Mesenchymal stem cell (in vitro differentiated cells and primary cell): ENCODE measurements around the gene ASNSD1.

ENCODE experiments used
- DNase-seq: peaks from one replicate; pipeline ENCODE4 v3.0.0-alpha.2; 2013
- H2AFZ ChIP-seq: one replicate; pipeline ENCODE4 v1.6.1; 2013; ENCODE audit warnings: low read depth, mild to moderate bottlenecking, control low read depth, inconsistent platforms, low read length, moderate library complexity
- H2AK5ac ChIP-seq: 2 replicates; pipeline ENCODE4 v1.6.1; 2013; ENCODE audit warnings: low read length, moderate library complexity, mild to moderate bottlenecking, inconsistent platforms; ENCODE audit not compliant: severe bottlenecking
- H2BK120ac ChIP-seq: one replicate; pipeline ENCODE4 v1.6.1; 2013; ENCODE audit warnings: low read depth, mild to moderate bottlenecking, inconsistent platforms, low read length, moderate library complexity
- H2BK12ac ChIP-seq, 2 experiments: one replicate each; pipeline ENCODE4 v1.6.1; 2013; ENCODE audit warnings: inconsistent platforms in 2 of 2, low read length in 2 of 2, mild to moderate bottlenecking in 2 of 2, moderate library complexity in 2 of 2, control low read depth in 1 of 2
- H2BK15ac ChIP-seq: one replicate; pipeline ENCODE4 v1.6.1; 2013; ENCODE audit warnings: mild to moderate bottlenecking, low read depth, inconsistent platforms; ENCODE audit not compliant: poor library complexity, severe bottlenecking
- H2BK5ac ChIP-seq: 2 replicates; pipeline ENCODE4 v1.6.1; 2013; ENCODE audit warnings: low read depth, mild to moderate bottlenecking, low read length, control low read depth, inconsistent platforms; ENCODE audit not compliant: poor library complexity, severe bottlenecking
- H3K14ac ChIP-seq, 2 experiments: one replicate each; pipeline ENCODE4 v1.6.1; 2013; ENCODE audit warnings: inconsistent platforms in 2 of 2, low read length in 2 of 2, control low read depth in 1 of 2, mild to moderate bottlenecking in 1 of 2, moderate library complexity in 1 of 2
- H3K18ac ChIP-seq, 2 experiments: one replicate each; pipeline ENCODE4 v1.6.1; 2013; ENCODE audit warnings: inconsistent platforms in 2 of 2, low read length in 2 of 2, control low read depth in 1 of 2, low read depth in 1 of 2, mild to moderate bottlenecking in 1 of 2
- H3K23ac ChIP-seq, 2 experiments: one replicate each; pipeline ENCODE4 v1.6.1; 2013; ENCODE audit warnings: inconsistent platforms in 2 of 2, low read length in 2 of 2, mild to moderate bottlenecking in 2 of 2, moderate library complexity in 2 of 2, control low read depth in 1 of 2
- H3K27ac ChIP-seq: 2 replicates; pipeline ENCODE4 v1.5.1; 2013; ENCODE audit warnings: mild to moderate bottlenecking, moderate library complexity, low read length, control low read depth, inconsistent platforms; ENCODE audit not compliant: poor library complexity, severe bottlenecking
- H3K27me3 ChIP-seq, 2 experiments: 2 replicates each; pipeline versions ENCODE4 v1.6.1 to v1.7.0; 2013; ENCODE audit warnings: low read length in 2 of 2, mild to moderate bottlenecking in 2 of 2, moderate library complexity in 2 of 2, control low read depth in 1 of 2, inconsistent platforms in 1 of 2; ENCODE audit not compliant: control insufficient read depth in 1 of 2, insufficient read depth in 1 of 2
- H3K36me3 ChIP-seq, 2 experiments: 2 replicates each; pipeline versions ENCODE4 v1.6.1 to v1.7.0; 2013; ENCODE audit warnings: low read length in 2 of 2, control low read depth in 1 of 2, inconsistent platforms in 1 of 2, low read depth in 1 of 2, mild to moderate bottlenecking in 1 of 2; ENCODE audit not compliant: insufficient read depth in 2 of 2, control insufficient read depth in 1 of 2
- H3K4ac ChIP-seq, 2 experiments: one replicate each; pipeline ENCODE4 v1.6.1; 2013; ENCODE audit warnings: inconsistent platforms in 2 of 2, low read length in 2 of 2, mild to moderate bottlenecking in 2 of 2, moderate library complexity in 2 of 2, control low read depth in 1 of 2, low read depth in 1 of 2
- H3K4me1 ChIP-seq: 2 replicates; pipeline ENCODE4 v1.6.1; 2013; ENCODE audit warnings: low read depth, low read length, control low read depth; ENCODE audit not compliant: control insufficient read depth, insufficient read depth
- H3K4me2 ChIP-seq: 2 replicates; pipeline ENCODE4 v1.6.1; 2013; ENCODE audit warnings: low read length, mild to moderate bottlenecking, inconsistent platforms; ENCODE audit not compliant: poor library complexity, severe bottlenecking
- H3K4me3 ChIP-seq, 2 experiments: 2 replicates each; pipeline versions ENCODE4 v1.5.1 to v1.7.0; 2013; ENCODE audit warnings: low read length in 2 of 2, mild to moderate bottlenecking in 2 of 2, control low read depth in 1 of 2, low read depth in 1 of 2; ENCODE audit not compliant: insufficient read depth in 1 of 2
- H3K79me1 ChIP-seq: replicated peaks from 2 replicates; pipeline ENCODE4 v1.6.1; 2013; ENCODE audit warnings: mild to moderate bottlenecking, control low read depth, low read length, inconsistent platforms; ENCODE audit not compliant: poor library complexity, severe bottlenecking
- H3K9ac ChIP-seq: 2 replicates; pipeline ENCODE4 v1.7.0; 2013; ENCODE audit warnings: mild to moderate bottlenecking, low read length, moderate library complexity
- H3K9me3 ChIP-seq: 2 replicates; pipeline ENCODE4 v1.7.0; 2013; ENCODE audit warnings: mild to moderate bottlenecking, low read length; ENCODE audit not compliant: control insufficient read depth
- H4K8ac ChIP-seq: one replicate; pipeline ENCODE4 v1.6.1; 2013; ENCODE audit warnings: inconsistent platforms, mild to moderate bottlenecking, low read length, moderate library complexity
- H4K91ac ChIP-seq: one replicate; pipeline ENCODE4 v1.6.1; 2013; ENCODE audit warnings: mild to moderate bottlenecking, low read length, inconsistent platforms
- WGBS: methylation state at CpG from one replicate; pipeline ENCODE4 v1.1.7; 2013; ENCODE audit warnings: mixed read lengths; 5-methylcytosine and 5-hydroxymethylcytosine counted together

The ASNSD1 gene

GRCh38 chr2:189719571-189719970 is 58.3 kb downstream of the ASNSD1 start:
- Histone ChIP-seq H2AFZ (no peak overlapping the region), H3K18ac (no peak overlapping the region), H2BK12ac (no peak overlapping the region), H2AK5ac (no peak overlapping the region), H3K36me3 (no peaks in the 10 kb centered on the region), H3K79me1 (no peaks in the 10 kb centered on the region), H4K91ac (no peak overlapping the region), H4K8ac (no peak overlapping the region), H3K9me3 (no peaks in the 10 kb centered on the region), H3K27me3 (no peaks in the 10 kb centered on the region), H3K9ac (no peak overlapping the region), H2BK120ac (no peak overlapping the region), H3K4me3 (no peak overlapping the region), H3K14ac (no peak overlapping the region), H3K4ac (no peak overlapping the region), H3K4me1 (no peaks in the 10 kb centered on the region), H2BK15ac (no peak overlapping the region), H3K27ac (no peak overlapping the region), H3K23ac (no peak overlapping the region), H2BK5ac (no peak overlapping the region), H3K4me2 (no peak overlapping the region)
- 97% methylated on average over 3 of the region's 4 CpGs for WGBS
- DNase-seq: no peak
